Mesenchymal stem cell (in vitro differentiated cells and primary cell): ENCODE measurements around the gene GPER1.

Experiments
- DNase-seq: peaks from one replicate; pipeline ENCODE4 v3.0.0-alpha.2; 2013
- H2AFZ ChIP-seq: one replicate; pipeline ENCODE4 v1.6.1; 2013; ENCODE audit warnings: low read depth, mild to moderate bottlenecking, control low read depth, inconsistent platforms, low read length, moderate library complexity
- H2AK5ac ChIP-seq: 2 replicates; pipeline ENCODE4 v1.6.1; 2013; ENCODE audit warnings: low read length, moderate library complexity, mild to moderate bottlenecking, inconsistent platforms; ENCODE audit not compliant: severe bottlenecking
- H2BK120ac ChIP-seq: one replicate; pipeline ENCODE4 v1.6.1; 2013; ENCODE audit warnings: low read depth, mild to moderate bottlenecking, inconsistent platforms, low read length, moderate library complexity
- H2BK12ac ChIP-seq, 2 experiments: one replicate each; pipeline ENCODE4 v1.6.1; 2013; ENCODE audit warnings: inconsistent platforms in 2 of 2, low read length in 2 of 2, mild to moderate bottlenecking in 2 of 2, moderate library complexity in 2 of 2, control low read depth in 1 of 2
- H2BK15ac ChIP-seq: one replicate; pipeline ENCODE4 v1.6.1; 2013; ENCODE audit warnings: mild to moderate bottlenecking, low read depth, inconsistent platforms; ENCODE audit not compliant: poor library complexity, severe bottlenecking
- H2BK5ac ChIP-seq: 2 replicates; pipeline ENCODE4 v1.6.1; 2013; ENCODE audit warnings: low read depth, mild to moderate bottlenecking, low read length, control low read depth, inconsistent platforms; ENCODE audit not compliant: poor library complexity, severe bottlenecking
- H3K14ac ChIP-seq, 2 experiments: one replicate each; pipeline ENCODE4 v1.6.1; 2013; ENCODE audit warnings: inconsistent platforms in 2 of 2, low read length in 2 of 2, control low read depth in 1 of 2, mild to moderate bottlenecking in 1 of 2, moderate library complexity in 1 of 2
- H3K18ac ChIP-seq, 2 experiments: one replicate each; pipeline ENCODE4 v1.6.1; 2013; ENCODE audit warnings: inconsistent platforms in 2 of 2, low read length in 2 of 2, control low read depth in 1 of 2, low read depth in 1 of 2, mild to moderate bottlenecking in 1 of 2
- H3K23ac ChIP-seq, 2 experiments: one replicate each; pipeline ENCODE4 v1.6.1; 2013; ENCODE audit warnings: inconsistent platforms in 2 of 2, low read length in 2 of 2, mild to moderate bottlenecking in 2 of 2, moderate library complexity in 2 of 2, control low read depth in 1 of 2
- H3K27ac ChIP-seq: 2 replicates; pipeline ENCODE4 v1.5.1; 2013; ENCODE audit warnings: mild to moderate bottlenecking, moderate library complexity, low read length, control low read depth, inconsistent platforms; ENCODE audit not compliant: poor library complexity, severe bottlenecking
- H3K27me3 ChIP-seq, 2 experiments: 2 replicates each; pipeline versions ENCODE4 v1.6.1 to v1.7.0; 2013; ENCODE audit warnings: low read length in 2 of 2, mild to moderate bottlenecking in 2 of 2, moderate library complexity in 2 of 2, control low read depth in 1 of 2, inconsistent platforms in 1 of 2; ENCODE audit not compliant: control insufficient read depth in 1 of 2, insufficient read depth in 1 of 2
- H3K36me3 ChIP-seq, 2 experiments: 2 replicates each; pipeline versions ENCODE4 v1.6.1 to v1.7.0; 2013; ENCODE audit warnings: low read length in 2 of 2, control low read depth in 1 of 2, inconsistent platforms in 1 of 2, low read depth in 1 of 2, mild to moderate bottlenecking in 1 of 2; ENCODE audit not compliant: insufficient read depth in 2 of 2, control insufficient read depth in 1 of 2
- H3K4ac ChIP-seq, 2 experiments: one replicate each; pipeline ENCODE4 v1.6.1; 2013; ENCODE audit warnings: inconsistent platforms in 2 of 2, low read length in 2 of 2, mild to moderate bottlenecking in 2 of 2, moderate library complexity in 2 of 2, control low read depth in 1 of 2, low read depth in 1 of 2
- H3K4me1 ChIP-seq: 2 replicates; pipeline ENCODE4 v1.6.1; 2013; ENCODE audit warnings: low read depth, low read length, control low read depth; ENCODE audit not compliant: control insufficient read depth, insufficient read depth
- H3K4me2 ChIP-seq: 2 replicates; pipeline ENCODE4 v1.6.1; 2013; ENCODE audit warnings: low read length, mild to moderate bottlenecking, inconsistent platforms; ENCODE audit not compliant: poor library complexity, severe bottlenecking
- H3K4me3 ChIP-seq, 2 experiments: 2 replicates each; pipeline versions ENCODE4 v1.5.1 to v1.7.0; 2013; ENCODE audit warnings: low read length in 2 of 2, mild to moderate bottlenecking in 2 of 2, control low read depth in 1 of 2, low read depth in 1 of 2; ENCODE audit not compliant: insufficient read depth in 1 of 2
- H3K79me1 ChIP-seq: replicated peaks from 2 replicates; pipeline ENCODE4 v1.6.1; 2013; ENCODE audit warnings: mild to moderate bottlenecking, control low read depth, low read length, inconsistent platforms; ENCODE audit not compliant: poor library complexity, severe bottlenecking
- H3K9ac ChIP-seq: 2 replicates; pipeline ENCODE4 v1.7.0; 2013; ENCODE audit warnings: mild to moderate bottlenecking, low read length, moderate library complexity
- H3K9me3 ChIP-seq: 2 replicates; pipeline ENCODE4 v1.7.0; 2013; ENCODE audit warnings: mild to moderate bottlenecking, low read length; ENCODE audit not compliant: control insufficient read depth
- H4K8ac ChIP-seq: one replicate; pipeline ENCODE4 v1.6.1; 2013; ENCODE audit warnings: inconsistent platforms, mild to moderate bottlenecking, low read length, moderate library complexity
- H4K91ac ChIP-seq: one replicate; pipeline ENCODE4 v1.6.1; 2013; ENCODE audit warnings: mild to moderate bottlenecking, low read length, inconsistent platforms
- WGBS: methylation state at CpG from one replicate; pipeline ENCODE4 v1.1.7; 2013; ENCODE audit warnings: mixed read lengths; 5-methylcytosine and 5-hydroxymethylcytosine counted together

The GPER1 gene

DNA sequence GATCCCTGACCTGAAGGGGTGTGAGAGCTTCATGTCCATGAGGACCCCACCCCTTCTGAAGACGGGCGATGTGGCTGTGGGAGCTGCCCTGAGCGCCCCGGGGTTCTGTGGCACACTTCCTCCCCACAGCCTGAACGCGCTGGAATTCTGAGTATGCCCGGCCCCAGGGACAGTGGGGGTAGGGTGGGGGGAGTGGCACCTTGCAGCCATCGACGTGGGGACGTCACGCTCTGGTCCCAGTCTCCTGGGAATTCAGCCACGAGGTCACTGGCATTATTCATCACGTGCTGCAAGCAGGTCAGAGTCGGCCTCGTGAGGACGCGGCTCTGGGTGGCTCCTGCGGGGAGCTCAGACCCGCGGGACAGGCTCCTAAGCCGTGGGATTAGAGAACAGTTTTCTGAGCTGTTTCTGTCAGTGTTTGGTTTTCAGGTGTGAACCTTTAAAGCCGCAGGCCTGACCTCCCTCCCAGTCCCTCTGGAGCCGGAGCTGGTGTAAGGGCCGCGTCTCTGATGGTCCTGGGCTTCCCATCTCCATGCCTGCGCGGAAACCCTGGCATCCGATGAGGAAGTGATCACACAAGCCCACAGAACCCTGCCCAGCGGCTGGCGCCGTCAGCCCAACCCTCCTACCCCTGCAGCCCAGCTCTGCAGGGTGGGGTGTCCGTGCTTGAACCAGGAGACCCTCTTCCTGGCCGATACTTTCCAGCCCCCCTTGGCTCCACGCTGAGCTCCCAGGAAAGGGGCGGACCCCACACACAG is 27.4 kb upstream of the GPER1 start:
- H4K8ac ChIP-seq: peak overlapping the region; percentile 53
- no peak for DNase-seq
- H2BK15ac ChIP-seq: no peak overlapping the region
- H2BK120ac ChIP-seq: no peak overlapping the region
- H3K9ac ChIP-seq: no peak overlapping the region
- H3K4ac ChIP-seq: no peak overlapping the region
- no peak overlapping the region for H4K91ac ChIP-seq
- H2AFZ ChIP-seq: no peak overlapping the region
- no peak overlapping the region for H2BK12ac ChIP-seq
- no peak overlapping the region for H3K4me3 ChIP-seq
- no peak overlapping the region for H3K27ac ChIP-seq
- H3K79me1 ChIP-seq: peaks cover 50% of the 10 kb centered on the region
- H3K23ac ChIP-seq: no peak overlapping the region
- peaks cover 0 to 9% of the 10 kb centered on the region in 2 experiments for H3K27me3 ChIP-seq
- no peak overlapping the region for H3K18ac ChIP-seq
- H3K4me1 ChIP-seq: peaks cover 38% of the 10 kb centered on the region
- 66% methylated on average over 35 of the region's 35 CpGs for WGBS
- no peak overlapping the region for H3K14ac ChIP-seq
- no peak overlapping the region for H2AK5ac ChIP-seq
- no peak overlapping the region for H3K4me2 ChIP-seq
- peaks cover 0 to 48% of the 10 kb centered on the region in 2 experiments for H3K36me3 ChIP-seq
- no peaks in the 10 kb centered on the region for H3K9me3 ChIP-seq
- no peak overlapping the region for H2BK5ac ChIP-seq

- H2BK120ac ChIP-seq: no peak overlapping the region
- no peak overlapping the region for H2AFZ ChIP-seq
- no peak overlapping the region for H2BK15ac ChIP-seq
- H3K79me1 ChIP-seq: peaks cover 49% of the 10 kb centered on the region
- H2BK12ac ChIP-seq: no peak overlapping the region
- H3K36me3 ChIP-seq: peaks cover 0 to 48% of the 10 kb centered on the region in 2 experiments
- H2BK5ac ChIP-seq: no peak overlapping the region
- no peak overlapping the region for H3K4me3 ChIP-seq
- H3K18ac ChIP-seq: no peak overlapping the region
- H3K27ac ChIP-seq: no peak overlapping the region
- WGBS: 97% methylated on average over 9 of the region's 9 CpGs
- H3K4me2 ChIP-seq: no peak overlapping the region
- H3K9ac ChIP-seq: no peak overlapping the region
- peaks cover 0 to 9% of the 10 kb centered on the region in 2 experiments for H3K27me3 ChIP-seq
- no peak overlapping the region for H3K4ac ChIP-seq
- no peak overlapping the region for H2AK5ac ChIP-seq
- DNase-seq: no peak
- H3K23ac ChIP-seq: peak overlapping the region in 1 of 2 experiments; percentile 35
- H3K9me3 ChIP-seq: no peaks in the 10 kb centered on the region
- H4K91ac ChIP-seq: no peak overlapping the region
- H4K8ac ChIP-seq: no peak overlapping the region
- H3K14ac ChIP-seq: no peak overlapping the region
- peaks cover 33% of the 10 kb centered on the region for H3K4me1 ChIP-seq
These were observed 26.7 kb upstream of the GPER1 start for GRCh38 chr7:1061180-1061579.

- H3K4ac ChIP-seq: no peak overlapping the region
- H3K79me1 ChIP-seq: peaks cover 52% of the 10 kb centered on the region
- no peak overlapping the region for H3K27ac ChIP-seq
- H2AK5ac ChIP-seq: no peak overlapping the region
- no peak for DNase-seq
- H3K9ac ChIP-seq: no peak overlapping the region
- no peak overlapping the region for H2BK120ac ChIP-seq
- H2BK12ac ChIP-seq: peak overlapping the region in 1 of 2 experiments; percentile 1
- H3K36me3 ChIP-seq: peaks cover 0 to 36% of the 10 kb centered on the region in 2 experiments
- no peak overlapping the region for H3K18ac ChIP-seq
- 93% methylated on average over 33 of the region's 33 CpGs for WGBS
- no peak overlapping the region for H2AFZ ChIP-seq
- no peak overlapping the region for H2BK15ac ChIP-seq
- no peak overlapping the region for H4K8ac ChIP-seq
- peaks cover 0 to 9% of the 10 kb centered on the region in 2 experiments for H3K27me3 ChIP-seq
- peaks cover 23% of the 10 kb centered on the region for H3K4me1 ChIP-seq
- H3K4me2 ChIP-seq: no peak overlapping the region
- H2BK5ac ChIP-seq: no peak overlapping the region
- H3K4me3 ChIP-seq: no peak overlapping the region
- H3K23ac ChIP-seq: no peak overlapping the region
- H4K91ac ChIP-seq: peak overlapping the region; percentile 18
- no peaks in the 10 kb centered on the region for H3K9me3 ChIP-seq
- peak overlapping the region in 1 of 2 experiments; percentile 36 for H3K14ac ChIP-seq
These were observed 25.3 kb upstream of the GPER1 start for GRCh38 chr7:1062296-1063294.

GRCh38 chr7:1063361-1063760 is 24.6 kb upstream of the GPER1 start:
- Histone ChIP-seq H3K4me1 (peaks cover 20% of the 10 kb centered on the region), H2AFZ (no peak overlapping the region), H3K27ac (no peak overlapping the region), H2BK12ac (no peak overlapping the region), H2BK120ac (no peak overlapping the region), H3K23ac (no peak overlapping the region), H3K79me1 (peaks cover 52% of the 10 kb centered on the region), H3K9me3 (no peaks in the 10 kb centered on the region), H2BK15ac (no peak overlapping the region), H3K36me3 (peaks cover 0 to 28% of the 10 kb centered on the region in 2 experiments), H4K8ac (no peak overlapping the region), H3K9ac (no peak overlapping the region), H3K4ac (no peak overlapping the region), H3K14ac (no peak overlapping the region), H3K4me3 (no peak overlapping the region), H4K91ac (no peak overlapping the region), H3K4me2 (no peak overlapping the region), H3K27me3 (peaks cover 0 to 9% of the 10 kb centered on the region in 2 experiments), H2AK5ac (no peak overlapping the region), H3K18ac (no peak overlapping the region), H2BK5ac (no peak overlapping the region)
- DNase-seq: no peak
- WGBS: 96% methylated on average over 21 of the region's 21 CpGs
